Right atrium auricular region (tissue), 2 donors: ENCODE measurements around the gene HOPX. TPM values are rescaled to one million over a fixed set of nuclear protein-coding genes. Genes with fewer than 3 reads are reported as not detected.

Experiments
- DNase-seq: peaks from one replicate; pipeline ENCODE4 v3.0.0-alpha.2; 2019; ENCODE audit warnings: low spot score
- H3K27ac ChIP-seq, 2 donors: fragments of 200-600 bp; sonication (generic); 1 replicate in 1 of 2; 2 replicates in 1 of 2; pipeline ENCODE4 v1.5.1; 2016 to 2019
- H3K27me3 ChIP-seq, 2 donors: fragments of 200-600 bp; sonication (generic); one replicate each; pipeline versions ENCODE4 v1.5.1 to v1.6.0; 2017 to 2019
- H3K36me3 ChIP-seq: fragments of 200-600 bp; sonication (generic); one replicate; pipeline ENCODE4 v1.5.1; 2016
- H3K4me1 ChIP-seq, 2 donors: fragments of 200-600 bp; sonication (generic); one replicate each; pipeline versions ENCODE4 v1.5.1 to v1.6.0; 2017 to 2019
- H3K4me3 ChIP-seq, 2 donors: fragments of 200-600 bp; sonication (generic); 1 replicate in 1 of 2; 2 replicates in 1 of 2; pipeline ENCODE4 v1.5.1; 2017 to 2019; ENCODE audit warnings: mild to moderate bottlenecking in 1 of 2, moderate library complexity in 1 of 2
- H3K9me3 ChIP-seq, 2 donors: fragments of 200-600 bp; sonication (generic); one replicate each; pipeline ENCODE4 v1.5.1; 2019
- total RNA-seq, 2 donors: library from RNA; depleted of rRNA; stranded (reverse); fragments of >200 nt; gene quantifications; one replicate each; pipeline ENCODE4 v1.1.0, GENCODE V29; 2016
- TF ChIP-seq, protein P1 (sequence below), 2 donors: fragments of 200-600 bp; sonication (generic); IDR thresholded peaks; one replicate each; pipeline ENCODE4 v1.5.1; 2019; ENCODE audit warnings: antibody characterized with exemption in 2 of 2

The HOPX gene
- total RNA-seq, 2 donors from 2014 or later: 7.8 to 203 TPM

DNA sequence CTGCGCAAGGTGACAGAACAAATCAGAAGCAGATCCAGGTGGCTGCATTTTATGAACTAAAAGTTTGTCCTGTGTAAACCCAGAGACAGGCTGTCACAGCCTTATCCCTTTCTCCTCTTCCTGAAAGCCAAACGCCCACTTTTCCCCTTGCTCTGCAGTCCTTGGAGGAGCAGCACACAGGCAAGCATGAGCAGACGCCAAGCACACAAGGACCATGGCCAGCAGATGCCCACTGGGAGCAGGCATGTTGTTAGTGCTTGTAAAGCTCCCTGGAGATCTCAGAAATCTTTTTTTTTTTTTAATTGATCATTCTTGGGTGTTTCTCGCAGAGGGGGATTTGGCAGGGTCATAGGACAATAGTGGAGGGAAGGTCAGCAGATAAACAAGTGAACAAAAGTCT lies 11.5 kb upstream of the HOPX start:
- H3K27me3 ChIP-seq: no peaks in the 10 kb centered on the region
- no peaks in the 10 kb centered on the region for H3K36me3 ChIP-seq
- TF ChIP-seq, protein P1, sequence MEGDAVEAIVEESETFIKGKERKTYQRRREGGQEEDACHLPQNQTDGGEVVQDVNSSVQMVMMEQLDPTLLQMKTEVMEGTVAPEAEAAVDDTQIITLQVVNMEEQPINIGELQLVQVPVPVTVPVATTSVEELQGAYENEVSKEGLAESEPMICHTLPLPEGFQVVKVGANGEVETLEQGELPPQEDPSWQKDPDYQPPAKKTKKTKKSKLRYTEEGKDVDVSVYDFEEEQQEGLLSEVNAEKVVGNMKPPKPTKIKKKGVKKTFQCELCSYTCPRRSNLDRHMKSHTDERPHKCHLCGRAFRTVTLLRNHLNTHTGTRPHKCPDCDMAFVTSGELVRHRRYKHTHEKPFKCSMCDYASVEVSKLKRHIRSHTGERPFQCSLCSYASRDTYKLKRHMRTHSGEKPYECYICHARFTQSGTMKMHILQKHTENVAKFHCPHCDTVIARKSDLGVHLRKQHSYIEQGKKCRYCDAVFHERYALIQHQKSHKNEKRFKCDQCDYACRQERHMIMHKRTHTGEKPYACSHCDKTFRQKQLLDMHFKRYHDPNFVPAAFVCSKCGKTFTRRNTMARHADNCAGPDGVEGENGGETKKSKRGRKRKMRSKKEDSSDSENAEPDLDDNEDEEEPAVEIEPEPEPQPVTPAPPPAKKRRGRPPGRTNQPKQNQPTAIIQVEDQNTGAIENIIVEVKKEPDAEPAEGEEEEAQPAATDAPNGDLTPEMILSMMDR (IDR thresholded peaks at IDR 0.05): no peak
- H3K4me1 ChIP-seq: no peaks in the 10 kb centered on the region
- H3K4me3 ChIP-seq: no peak overlapping the region
- no peak for DNase-seq
- H3K9me3 ChIP-seq: no peaks in the 10 kb centered on the region
- H3K27ac ChIP-seq: no peak overlapping the region

DNA sequence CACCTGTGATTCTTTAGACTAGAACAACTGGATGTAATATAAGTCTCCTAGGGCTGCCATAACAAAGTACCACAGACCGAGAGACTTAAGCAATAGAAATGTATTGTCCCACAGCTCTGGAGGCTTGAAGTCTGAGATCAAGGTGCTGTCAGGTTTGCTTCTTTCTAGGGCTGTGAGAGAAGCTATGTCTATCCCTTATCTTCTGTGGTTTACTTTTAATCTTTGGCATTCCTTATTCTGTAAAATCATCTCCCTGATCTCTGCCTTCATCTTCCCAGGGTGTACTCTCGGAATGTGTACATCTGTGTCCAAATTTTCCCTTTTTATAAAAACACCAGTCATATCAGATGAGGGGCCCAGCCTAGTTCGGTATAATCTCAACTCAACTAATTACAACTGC lies 10.3 kb upstream of the HOPX start:
- H3K27me3 ChIP-seq: no peaks in the 10 kb centered on the region
- H3K4me3 ChIP-seq: no peak overlapping the region
- H3K9me3 ChIP-seq: no peaks in the 10 kb centered on the region
- no peak overlapping the region for H3K27ac ChIP-seq
- no peaks in the 10 kb centered on the region for H3K36me3 ChIP-seq
- TF ChIP-seq, protein P1 (IDR thresholded peaks at IDR 0.05): no peak
- DNase-seq: no peak
- H3K4me1 ChIP-seq: no peaks in the 10 kb centered on the region

DNA sequence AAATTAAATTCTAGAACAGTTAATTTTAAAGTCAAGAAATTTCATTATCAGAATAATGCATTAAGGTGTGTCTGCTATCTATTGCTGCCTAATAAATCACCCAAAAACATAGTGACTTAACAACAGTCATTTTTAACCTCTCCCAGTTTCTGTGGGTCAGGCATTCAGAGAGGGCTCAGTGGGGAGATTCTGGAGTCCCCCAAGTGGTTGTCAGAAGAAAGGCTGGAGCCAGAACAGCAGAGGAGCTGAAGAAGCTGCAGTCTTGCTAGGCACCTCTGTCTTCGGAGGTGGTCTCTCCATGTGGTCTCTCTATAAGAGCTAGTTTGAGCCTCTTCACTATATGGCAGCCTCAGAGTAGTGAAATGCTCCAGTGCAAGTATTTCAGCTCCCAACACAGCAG lies 9.3 kb upstream of the HOPX start:
- TF ChIP-seq, protein P1 (IDR thresholded peaks at IDR 0.05): no peak
- Histone ChIP-seq H3K4me3 (no peak overlapping the region), H3K9me3 (no peaks in the 10 kb centered on the region), H3K36me3 (no peaks in the 10 kb centered on the region), H3K27ac (no peak overlapping the region), H3K27me3 (no peaks in the 10 kb centered on the region), H3K4me1 (no peaks in the 10 kb centered on the region)
- DNase-seq: no peak

DNA sequence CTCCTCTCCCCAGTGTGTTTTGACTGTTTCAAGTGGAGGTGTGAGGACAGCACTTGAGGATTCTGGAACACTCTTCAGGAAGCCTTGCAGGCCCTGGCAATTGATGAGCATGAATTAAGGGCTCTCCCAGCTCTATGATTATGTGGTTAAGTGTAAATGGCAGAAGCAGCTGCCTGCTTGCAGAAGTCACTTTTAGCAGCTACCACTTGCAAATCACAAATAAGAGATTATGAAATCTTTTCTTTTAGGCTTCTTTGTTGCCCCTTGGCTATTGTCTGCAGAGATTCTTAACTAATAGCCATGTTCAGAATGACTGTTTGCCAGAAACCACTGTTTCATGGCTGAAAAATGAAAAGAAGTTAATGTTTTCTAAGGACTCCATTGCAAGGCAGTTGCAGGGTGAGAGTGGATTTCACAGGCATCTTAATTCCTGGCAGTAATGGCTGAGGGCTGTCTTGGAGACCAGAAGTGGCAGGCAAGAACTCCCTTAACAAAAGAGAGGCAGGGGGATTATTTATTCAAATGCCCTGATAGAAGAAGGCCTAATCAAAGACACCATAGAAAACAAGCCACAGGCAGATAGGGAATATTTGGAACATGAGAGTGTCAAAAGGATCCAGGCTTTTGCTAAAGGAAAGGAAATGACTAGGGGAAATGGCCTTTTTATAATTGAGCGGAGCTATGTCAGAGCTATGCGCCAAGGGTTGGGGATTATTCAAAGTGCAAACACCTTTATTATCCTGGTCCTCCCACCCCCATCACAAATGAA lies 8.3 kb upstream of the HOPX start:
- no peak for DNase-seq
- Histone ChIP-seq H3K36me3 (no peaks in the 10 kb centered on the region), H3K9me3 (no peaks in the 10 kb centered on the region), H3K27me3 (no peaks in the 10 kb centered on the region), H3K27ac (no peak overlapping the region), H3K4me3 (no peak overlapping the region), H3K4me1 (no peaks in the 10 kb centered on the region)
- TF ChIP-seq, protein P1 (IDR thresholded peaks at IDR 0.05): no peak

DNA sequence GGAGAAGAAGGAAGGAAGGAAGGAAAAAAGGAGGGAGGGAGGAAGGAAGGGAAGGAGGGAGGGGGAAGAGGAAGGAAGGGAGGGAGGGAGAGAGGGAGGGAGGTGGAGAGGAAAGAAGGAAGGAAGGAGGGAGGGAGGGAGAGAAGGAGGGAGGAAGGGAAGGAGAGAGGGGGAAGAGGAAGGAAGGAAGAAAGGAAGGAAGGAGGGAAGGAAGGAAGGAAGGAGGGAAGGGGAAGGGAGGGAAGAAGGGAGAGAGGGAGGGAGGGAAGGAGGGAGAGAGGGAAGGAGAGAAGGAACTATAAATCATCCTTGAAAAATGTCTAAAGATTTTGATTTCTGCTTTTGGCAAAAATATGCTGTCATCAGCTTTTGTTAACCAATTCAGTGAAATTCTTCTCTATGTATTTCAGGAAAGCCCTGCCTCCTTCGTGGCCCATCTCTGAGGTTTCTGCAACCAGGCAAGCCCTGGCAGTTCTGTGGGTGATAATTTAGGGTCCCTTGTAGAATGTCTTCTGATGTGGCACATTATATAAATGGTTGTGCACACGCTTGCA lies 7.1 kb upstream of the HOPX start:
- H3K36me3 ChIP-seq: no peaks in the 10 kb centered on the region
- DNase-seq: no peak
- no peak overlapping the region for H3K27ac ChIP-seq
- no peaks in the 10 kb centered on the region for H3K9me3 ChIP-seq
- no peaks in the 10 kb centered on the region for H3K27me3 ChIP-seq
- no peak overlapping the region for H3K4me3 ChIP-seq
- no peaks in the 10 kb centered on the region for H3K4me1 ChIP-seq
- TF ChIP-seq, protein P1 (IDR thresholded peaks at IDR 0.05): no peak
